AG04450 (cell line): ENCODE data around the gene FKTN. TPM values are rescaled to one million over a fixed set of nuclear protein-coding genes. Genes with fewer than 3 reads are reported as not detected.

Source experiments
- CTCF ChIA-PET: fragments of 300-600, 350-600 bp; formaldehyde crosslinking; extraction: SDS; loops from one replicate; lab custom pipeline; 2022; ENCODE audit warnings: antibody characterized with exemption, inconsistent platforms; lab: Charles Lee
- POLR2A ChIA-PET: fragments of 350-600 bp; formaldehyde crosslinking; extraction: SDS; loops from one replicate; lab custom pipeline; 2021; ENCODE audit warnings: antibody characterized with exemption, inconsistent platforms; lab: Yijun Ruan, JAX
- DNase-seq: peaks from one replicate; pipeline ENCODE4 v3.0.0-alpha.2; 2011; ENCODE audit warnings: low read depth, low spot score
- H3K27ac ChIP-seq: one replicate; pipeline ENCODE4 v1.5.1; 2012; ENCODE audit warnings: low read depth, low read length, control low read depth
- H3K27me3 ChIP-seq: one replicate; pipeline ENCODE4 v1.6.0; 2012; ENCODE audit warnings: low read length; ENCODE audit not compliant: control insufficient read depth, insufficient read depth
- H3K4me3 ChIP-seq: 2 replicates; pipeline ENCODE4 v1.5.1; 2011; ENCODE audit warnings: mild to moderate bottlenecking, low read depth, low read length, control low read depth
- H3K9me3 ChIP-seq: 2 replicates; pipeline ENCODE4 v1.5.1; 2012; ENCODE audit warnings: low read length; ENCODE audit not compliant: control insufficient read depth, insufficient read depth
- polyA plus RNA-seq: library from polyadenylated mRNA; depleted of rRNA; stranded (reverse); fragments of >200 nt; gene quantifications from 2 replicates; pipeline ENCODE4 v1.2.3, GENCODE V29; 2011
- TF ChIP-seq, protein P1 (sequence below): IDR thresholded peaks from 2 replicates; pipeline ENCODE4 v1.5.1; 2011; ENCODE audit warnings: low read depth, low read length, control low read depth, inconsistent platforms

Gene FKTN
- polyA plus RNA-seq, 1 experiment = 24.0 TPM

DNA sequence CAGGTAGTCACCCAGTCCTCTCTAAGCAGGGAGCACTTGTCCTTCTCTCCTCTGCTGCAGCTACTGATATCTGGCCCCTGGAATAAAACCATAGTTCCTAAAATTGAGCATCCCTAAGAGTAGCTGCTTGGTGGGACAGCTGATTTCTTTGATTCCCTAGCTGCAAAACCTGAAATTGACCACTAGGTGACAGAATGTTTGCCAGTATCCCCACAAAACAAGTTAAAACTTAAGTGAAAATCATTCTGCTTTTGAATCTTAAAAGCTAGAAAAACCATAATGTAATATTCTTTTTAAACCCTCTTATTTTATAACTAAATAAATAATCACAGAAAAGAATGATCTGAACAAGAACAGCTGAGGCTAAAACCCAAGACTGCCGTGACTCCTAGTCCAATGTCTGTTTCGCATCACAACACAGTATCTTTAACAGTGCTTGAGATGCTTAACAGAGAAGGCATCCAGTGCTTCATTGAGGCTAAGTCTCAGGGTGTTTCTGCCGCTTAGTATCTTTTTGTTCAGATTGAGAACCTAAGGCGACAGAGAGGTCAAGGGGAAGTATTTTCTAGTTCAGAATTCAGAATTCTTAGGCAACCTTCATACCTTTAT, 80.0 kb downstream of the FKTN start:
- no peak overlapping the region for H3K27ac ChIP-seq
- TF ChIP-seq, protein P1, sequence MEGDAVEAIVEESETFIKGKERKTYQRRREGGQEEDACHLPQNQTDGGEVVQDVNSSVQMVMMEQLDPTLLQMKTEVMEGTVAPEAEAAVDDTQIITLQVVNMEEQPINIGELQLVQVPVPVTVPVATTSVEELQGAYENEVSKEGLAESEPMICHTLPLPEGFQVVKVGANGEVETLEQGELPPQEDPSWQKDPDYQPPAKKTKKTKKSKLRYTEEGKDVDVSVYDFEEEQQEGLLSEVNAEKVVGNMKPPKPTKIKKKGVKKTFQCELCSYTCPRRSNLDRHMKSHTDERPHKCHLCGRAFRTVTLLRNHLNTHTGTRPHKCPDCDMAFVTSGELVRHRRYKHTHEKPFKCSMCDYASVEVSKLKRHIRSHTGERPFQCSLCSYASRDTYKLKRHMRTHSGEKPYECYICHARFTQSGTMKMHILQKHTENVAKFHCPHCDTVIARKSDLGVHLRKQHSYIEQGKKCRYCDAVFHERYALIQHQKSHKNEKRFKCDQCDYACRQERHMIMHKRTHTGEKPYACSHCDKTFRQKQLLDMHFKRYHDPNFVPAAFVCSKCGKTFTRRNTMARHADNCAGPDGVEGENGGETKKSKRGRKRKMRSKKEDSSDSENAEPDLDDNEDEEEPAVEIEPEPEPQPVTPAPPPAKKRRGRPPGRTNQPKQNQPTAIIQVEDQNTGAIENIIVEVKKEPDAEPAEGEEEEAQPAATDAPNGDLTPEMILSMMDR = peak; percentile 60
- no peaks in the 10 kb centered on the region for H3K9me3 ChIP-seq
- H3K4me3 ChIP-seq = no peak overlapping the region
- ChIA-PET CTCF (interaction anchor here (0.5 to 1.9 kb wide), 11 partner anchors 8 to 244 kb away, joined by 3 to 7 read pairs (median 4); no protein-coding TSS in a partner anchor), POLR2A (no interaction called here)
- no peaks in the 10 kb centered on the region for H3K27me3 ChIP-seq
- DNase-seq = no peak

DNA sequence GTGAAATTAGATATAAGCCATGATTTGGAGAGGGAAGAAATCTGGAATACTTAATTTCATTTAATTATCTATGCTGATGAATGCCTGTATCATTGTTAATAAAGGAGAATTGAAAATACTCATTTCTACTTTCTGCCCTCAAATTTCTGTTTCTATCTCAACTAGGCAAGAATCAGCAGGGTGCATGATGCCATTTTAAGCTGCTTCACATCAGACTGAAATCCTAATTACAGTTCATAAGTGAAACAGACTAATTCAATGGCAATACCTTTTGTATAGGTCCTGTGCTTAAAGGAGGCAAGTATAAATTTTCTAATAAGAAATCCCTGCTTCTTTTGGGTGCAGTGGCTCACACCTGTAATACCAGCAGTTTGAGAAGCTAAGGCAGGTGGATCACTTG, 82.0 kb downstream of the FKTN start:
- TF ChIP-seq, protein P1 = no peak
- Histone ChIP-seq H3K4me3 (no peak overlapping the region), H3K9me3 (no peaks in the 10 kb centered on the region), H3K27me3 (no peaks in the 10 kb centered on the region), H3K27ac (no peak overlapping the region)
- ChIA-PET CTCF (interaction anchor here (2.0 kb wide), 1 partner anchor 78 kb away, joined by 12 read pairs; no protein-coding TSS in a partner anchor), POLR2A (no interaction called here)
- no peak for DNase-seq

DNA sequence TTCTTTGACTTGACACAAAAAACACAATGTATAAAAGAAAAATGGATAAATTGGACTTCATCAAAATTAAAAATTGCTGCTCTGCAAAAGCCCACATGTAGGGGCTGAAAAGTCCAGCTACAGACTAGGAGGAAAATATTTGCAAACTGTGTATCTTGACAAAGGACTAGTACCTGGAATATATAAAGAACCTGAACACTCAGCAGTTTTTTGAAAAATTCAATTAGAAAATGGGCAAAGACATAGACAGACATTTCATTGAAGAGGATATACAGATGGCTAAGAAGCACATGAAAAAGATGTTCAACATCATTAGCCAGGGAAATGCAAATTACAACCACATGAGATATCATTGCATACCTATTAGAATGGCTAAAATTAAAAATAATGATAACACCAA, 85.9 kb downstream of the FKTN start:
- H3K27ac ChIP-seq = no peak overlapping the region
- H3K4me3 ChIP-seq = no peak overlapping the region
- no peak for DNase-seq
- TF ChIP-seq, protein P1 = no peak
- no peaks in the 10 kb centered on the region for H3K27me3 ChIP-seq
- ChIA-PET POLR2A (no interaction called here), CTCF (no interaction called here)
- no peaks in the 10 kb centered on the region for H3K9me3 ChIP-seq

DNA sequence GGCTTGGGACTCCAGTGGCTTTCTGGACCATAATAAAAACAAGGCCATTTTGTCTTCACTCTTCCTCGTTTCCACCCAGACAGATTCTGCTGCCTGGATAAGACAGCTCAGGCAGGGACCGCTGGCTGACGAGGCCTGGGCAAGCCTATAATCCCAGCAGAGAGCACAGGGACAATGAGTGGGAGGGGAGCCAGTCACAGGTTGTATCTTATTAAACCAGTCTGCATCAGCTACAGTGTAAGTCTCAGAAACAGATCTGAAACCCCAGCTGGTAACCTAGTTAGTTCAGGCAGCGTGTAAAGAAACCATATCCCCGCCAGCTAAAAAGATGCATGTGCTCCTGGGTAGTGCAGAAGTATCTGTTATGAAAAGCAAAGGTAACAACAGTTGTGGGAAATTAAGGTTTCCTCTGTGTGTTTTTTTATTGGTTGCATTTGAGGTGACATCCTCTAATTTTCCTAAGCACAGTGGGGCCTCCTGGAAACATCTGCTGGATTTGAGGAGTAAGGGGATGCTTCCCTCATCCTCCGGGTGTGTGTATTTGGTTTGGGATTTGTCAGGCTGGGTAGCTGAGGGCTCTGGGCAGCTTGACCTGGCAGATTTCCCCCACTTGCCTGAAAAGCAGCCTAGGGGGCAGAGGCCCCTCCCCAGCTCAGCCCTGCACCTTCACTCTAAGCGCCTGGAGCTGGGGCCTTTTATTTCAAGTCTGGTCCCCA, 89.1 kb downstream of the FKTN start:
- TF ChIP-seq, protein P1 = no peak
- Histone ChIP-seq H3K27me3 (no peaks in the 10 kb centered on the region), H3K27ac (no peak overlapping the region), H3K9me3 (no peaks in the 10 kb centered on the region), H3K4me3 (no peak overlapping the region)
- ChIA-PET CTCF (interaction anchor here (1.4 kb wide), 1 partner anchor 9 kb away, joined by 5 read pairs; no protein-coding TSS in a partner anchor), POLR2A (no interaction called here)
- DNase-seq = no peak
